Endothelial cell of umbilical vein (primary cell): ENCODE results near the gene NGEF. TPM values are rescaled to one million over a fixed set of nuclear protein-coding genes. Genes with fewer than 3 reads are reported as not detected.

ENCODE experiments used
- BruUV-seq: library from RNA; stranded (reverse); fragments of 400-500 nt; replicated peaks from 2 replicates; lab custom pipeline; 2021; lab: Mats Ljungman, UMichigan
- CTCF ChIA-PET: fragments of 300-600, 350-600 bp; sonication (Branson Sonifier 250); formaldehyde crosslinking; loops from one replicate; lab custom pipeline; 2021; ENCODE audit warnings: antibody characterized with exemption, inconsistent platforms; lab: Charles Lee
- POLR2A ChIA-PET: fragments of 300-600, 350-600 bp; sonication (Branson Sonifier 250); formaldehyde crosslinking; loops from one replicate; lab custom pipeline; 2021; ENCODE audit warnings: antibody characterized with exemption, inconsistent platforms; lab: Charles Lee
- DNase-seq: peaks from one replicate; pipeline ENCODE4 v3.0.0-alpha.2; 2011; ENCODE audit warnings: low read depth, low spot score
- FAIRE-seq: peaks from 2 replicates; lab custom pipeline; 2011; peaks lifted over from hg19 to GRCh38; lab: Jason Lieb, UNC
- H2AFZ ChIP-seq: 2 replicates; pipeline ENCODE4 v1.6.0; 2012; ENCODE audit warnings: low read depth, low read length, control low read depth, inconsistent platforms
- H3K27ac ChIP-seq: 2 replicates; pipeline ENCODE4 v1.5.1; 2011; ENCODE audit warnings: low read depth, mild to moderate bottlenecking, control low read depth, low read length, moderate library complexity; ENCODE audit not compliant: insufficient read depth
- H3K27me3 ChIP-seq, 2 experiments: 2 replicates each; pipeline versions ENCODE4 v1.6.0 to v1.6.1; 2011; ENCODE audit warnings: low read length in 2 of 2, mixed read lengths in 1 of 2; ENCODE audit not compliant: control insufficient read depth in 2 of 2, insufficient read depth in 2 of 2
- H3K36me3 ChIP-seq, 2 experiments: 2 replicates in 1 of 2; 3 replicates in 1 of 2; pipeline ENCODE4 v1.5.1; 2011; ENCODE audit warnings: low read length in 2 of 2, mild to moderate bottlenecking in 1 of 2, moderate library complexity in 1 of 2; ENCODE audit not compliant: control insufficient read depth in 2 of 2, insufficient read depth in 2 of 2; ENCODE audit errors: extremely low read depth in 1 of 2
- H3K4me1 ChIP-seq: 3 replicates; pipeline ENCODE4 v1.5.1; 2011; ENCODE audit warnings: mild to moderate bottlenecking, low read length; ENCODE audit not compliant: control insufficient read depth, insufficient read depth; ENCODE audit errors: extremely low read depth
- H3K4me2 ChIP-seq: 2 replicates; pipeline ENCODE4 v1.6.1; 2011; ENCODE audit warnings: low read length, control low read depth, mixed read lengths; ENCODE audit not compliant: insufficient read depth
- H3K4me3 ChIP-seq, 3 experiments: fragments of 200-600 bp in 1 of 3; sonication (generic), shearing (Covaris generic) in 1 of 3; replicated peaks in 1 of 3; 2 replicates each; pipeline ENCODE4 v1.5.1; 2011 to 2016; ENCODE audit warnings: control low read depth in 3 of 3, low read length in 3 of 3, mild to moderate bottlenecking in 2 of 3, inconsistent platforms in 1 of 3, low read depth in 1 of 3, moderate library complexity in 1 of 3; ENCODE audit not compliant: insufficient read depth in 1 of 3
- H3K79me2 ChIP-seq: 2 replicates; pipeline ENCODE4 v1.6.0; 2012; ENCODE audit warnings: low read length, inconsistent platforms; ENCODE audit not compliant: control insufficient read depth, insufficient read depth
- H3K9ac ChIP-seq: replicated peaks from 2 replicates; pipeline ENCODE3; 2011; ENCODE audit warnings: low read length, control low read depth; ENCODE audit not compliant: insufficient read depth; ENCODE audit errors: extremely low read depth
- H3K9me1 ChIP-seq: replicated peaks from 3 replicates; pipeline ENCODE4 v1.6.0; 2011; ENCODE audit warnings: mild to moderate bottlenecking, low read length; ENCODE audit not compliant: control insufficient read depth, insufficient read depth; ENCODE audit errors: extremely low read depth
- H3K9me3 ChIP-seq: replicated peaks from 2 replicates; pipeline ENCODE4 v1.5.1; 2012; ENCODE audit warnings: low read length, inconsistent platforms; ENCODE audit not compliant: control insufficient read depth, insufficient read depth
- H4K20me1 ChIP-seq: replicated peaks from 2 replicates; pipeline ENCODE3; 2011; ENCODE audit warnings: mild to moderate bottlenecking, low read length; ENCODE audit not compliant: control insufficient read depth, insufficient read depth; ENCODE audit errors: extremely low read depth
- CTCF ChIP-seq, 2 donors: IDR thresholded peaks; 1 replicate in 1 of 2; 2 replicates in 1 of 2; pipeline ENCODE4 v1.5.1; 2011; ENCODE audit warnings: low read length in 2 of 2, mild to moderate bottlenecking in 2 of 2, moderate library complexity in 2 of 2, control low read depth in 1 of 2, inconsistent platforms in 1 of 2, low read depth in 1 of 2; ENCODE audit not compliant: insufficient read depth in 1 of 2; ENCODE audit errors: extremely low read depth in 1 of 2
- EZH2 ChIP-seq: IDR thresholded peaks from 2 replicates; pipeline ENCODE4 v1.6.1; 2012; ENCODE audit warnings: borderline replicate concordance, low read depth, mild to moderate bottlenecking, moderate library complexity, low read length, inconsistent platforms; ENCODE audit not compliant: severe bottlenecking
- FOS ChIP-seq: IDR thresholded peaks from 2 replicates; pipeline ENCODE4 v1.6.1; 2011; ENCODE audit warnings: mild to moderate bottlenecking, low read length, moderate library complexity, borderline replicate concordance; ENCODE audit not compliant: insufficient read depth
- GATA2 ChIP-seq: IDR thresholded peaks from 2 replicates; pipeline ENCODE4 v1.7.0; 2011; ENCODE audit warnings: low read depth, mild to moderate bottlenecking, moderate library complexity, mixed read lengths, low read length; ENCODE audit not compliant: insufficient read length, insufficient read depth
- JUN ChIP-seq: IDR thresholded peaks from 2 replicates; pipeline ENCODE4 v1.6.1; 2011; ENCODE audit warnings: borderline replicate concordance, low read depth; ENCODE audit not compliant: insufficient read length, insufficient read depth
- MAX ChIP-seq: IDR thresholded peaks from 2 replicates; pipeline ENCODE4 v1.6.1; 2011; ENCODE audit not compliant: insufficient read depth, insufficient read length
- MYC ChIP-seq: IDR thresholded peaks from one replicate; pipeline ENCODE4 v1.6.1; 2011; ENCODE audit warnings: mild to moderate bottlenecking, low read depth, low read length
- POLR2A ChIP-seq: IDR thresholded peaks from 2 replicates; pipeline ENCODE4 v1.6.1; 2012; ENCODE audit warnings: low read depth, mild to moderate bottlenecking, control low read depth, low read length
- POLR2AphosphoS5 ChIP-seq: IDR thresholded peaks from 2 replicates; pipeline ENCODE4 v1.6.1; 2012; ENCODE audit warnings: low read depth, mild to moderate bottlenecking, control low read depth, low read length, moderate library complexity; ENCODE audit not compliant: insufficient read depth
- dilution Hi-C: fragments of 300-500 bp; cut with MboI; formaldehyde crosslinking; loops from one replicate; pipeline ENCODE4 v1.15.0; 2019; ENCODE audit warnings: low sequenced_read_pairs; ENCODE audit not compliant: extremely low pct_ligation_motif_present
- intact Hi-C: fragments of 100-400 bp; cut with micrococcal nuclease; formaldehyde crosslinking; loops from one replicate; pipeline ENCODE4 v1.10.0; 2022
- polyA plus RNA-seq, 4 experiments: library from polyadenylated mRNA; depleted of rRNA in 3 of 4; stranded (reverse) in 3 of 4; unstranded in 1 of 4; fragments of >200 nt; gene quantifications; 2 replicates each; pipeline versions ENCODE4 v1.2.1 to v1.2.3, GENCODE V29; 2011 to 2012; ENCODE audit warnings: missing spikeins in 1 of 4
- total RNA-seq: library from RNA; stranded (reverse); gene quantifications from 2 replicates; pipeline ENCODE4 v1.2.3, GENCODE V29; 2021

NGEF gene
- total and polyA plus RNA-seq, 2 donors (not counting 3 experiments of a cell fraction or from before 2014, with no cell fraction given), result 0.22 to 0.41 TPM

DNA sequence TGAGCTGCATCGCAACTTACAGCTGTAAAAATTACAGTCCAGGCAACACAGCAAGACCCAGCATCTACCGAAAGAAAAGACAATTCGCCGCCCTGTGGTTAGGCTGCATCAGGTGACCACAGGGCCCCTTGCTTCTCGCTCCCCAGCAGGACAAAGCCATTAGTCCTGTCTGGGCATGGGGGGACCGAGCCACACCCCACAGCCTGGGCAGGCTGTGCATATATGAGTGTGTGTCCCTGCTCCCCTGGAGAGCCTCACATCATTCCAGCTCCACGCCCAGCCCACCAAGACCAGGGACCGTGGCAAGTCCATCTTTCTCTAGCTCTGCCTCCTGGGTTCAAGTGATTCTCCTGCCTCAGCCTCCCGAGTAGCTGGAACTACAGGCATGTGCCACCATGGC is 109.1 kb downstream of the NGEF start:
- H2AFZ ChIP-seq, result no peak overlapping the region
- H3K9me3 ChIP-seq, result no peaks in the 10 kb centered on the region
- no peak for TF ChIP-seq FOS
- TF ChIP-seq CTCF (IDR thresholded peaks at IDR 0.05; ENCODE audit: extremely low read depth in 1 of 2, insufficient read depth in 1 of 2, low read depth in 1 of 2, low read length in 2 of 2), result no peak
- no peak for TF ChIP-seq MAX
- no peak for TF ChIP-seq JUN
- TF ChIP-seq POLR2AphosphoS5, result no peak
- no peak for TF ChIP-seq EZH2
- TF ChIP-seq MYC, result no peak
- no peak for TF ChIP-seq GATA2
- TF ChIP-seq POLR2A, result no peak
- H3K9ac ChIP-seq, result no peak overlapping the region
- no peak overlapping the region for H3K27ac ChIP-seq
- intact Hi-C loops (loop anchor here (5.0 kb wide), 1 partner anchor 348 kb away; the partner anchor contains the start of gene ATG16L1), dilution Hi-C loops (no loop called here)
- no peak for FAIRE-seq
- no peak overlapping the region for H3K4me3 ChIP-seq
- H3K9me1 ChIP-seq, result no peaks in the 10 kb centered on the region
- ChIA-PET CTCF (interaction anchor here (1.6 kb wide), 1 partner anchor 44 kb away, joined by 5 read pairs; no protein-coding TSS in a partner anchor), POLR2A (no interaction called here)
- no peaks in the 10 kb centered on the region for H3K27me3 ChIP-seq
- no peak overlapping the region for H3K4me2 ChIP-seq
- BruUV-seq, result no TSS peak
- no peaks in the 10 kb centered on the region for H3K79me2 ChIP-seq
- no peak for DNase-seq
- H3K36me3 ChIP-seq, result no peaks in the 10 kb centered on the region
- H4K20me1 ChIP-seq, result no peaks in the 10 kb centered on the region
- H3K4me1 ChIP-seq, result peaks cover 21% of the 10 kb centered on the region
